Measurements from ENCODE around the gene KLHL40. TPM values are rescaled to one million over a fixed set of nuclear protein-coding genes. Genes with fewer than 3 reads are reported as not detected.

KLHL40 gene
- total and polyA plus RNA-seq, 2 experiments from 2014 or later = not detected

GRCh38 chr3:42660131-42660715 is 25.1 kb upstream of the KLHL40 start:
- Histone ChIP-seq H3K4me2 (no peak overlapping the region), H3K36me3 (replicated peaks; ENCODE audit: insufficient read depth, low read depth) (no peaks in the 10 kb centered on the region), H3K27ac (no peak overlapping the region), H4K20me1 (ENCODE audit: insufficient read depth, poor library complexity, severe bottlenecking) (no peaks in the 10 kb centered on the region), H3K4me1 (ENCODE audit: insufficient read depth) (peaks cover 2% of the 10 kb centered on the region), H3K9me3 (ENCODE audit: low read depth) (no peaks in the 10 kb centered on the region), H3K27me3 (no peaks in the 10 kb centered on the region), H3K9me2 (replicated peaks; ENCODE audit: insufficient read depth) (no peaks in the 10 kb centered on the region), H3K4me3 (no peak overlapping the region), H2AFZ (no peak overlapping the region), H3K79me2 (no peaks in the 10 kb centered on the region)
- 73% methylated on average over 6 of the region's 6 CpGs for WGBS (ENCODE audit: low lambda C conversion rate, missing lambda C conversion rate)
- TF ChIP-seq EZH2phosphoT487 (IDR thresholded peaks at IDR 0.05; ENCODE audit: low read depth, severe bottlenecking, unreplicated experiment) (no peak), EZH2 (IDR thresholded peaks at IDR 0.05; ENCODE audit: borderline replicate concordance) (no peak), CTCF (IDR thresholded peaks at IDR 0.05; ENCODE audit: poor library complexity) (no peak)
- no peak for DNase-seq (ENCODE audit: low spot score)

- no peak overlapping the region for H3K4me2 ChIP-seq
- H3K27me3 ChIP-seq = no peaks in the 10 kb centered on the region
- no peak for DNase-seq (ENCODE audit: low spot score)
- H3K79me2 ChIP-seq = no peaks in the 10 kb centered on the region
- H2AFZ ChIP-seq = no peak overlapping the region
- TF ChIP-seq CTCF (IDR thresholded peaks at IDR 0.05; ENCODE audit: poor library complexity) = no peak
- TF ChIP-seq EZH2phosphoT487 (IDR thresholded peaks at IDR 0.05; ENCODE audit: low read depth, severe bottlenecking, unreplicated experiment) = no peak
- no peak for TF ChIP-seq EZH2 (IDR thresholded peaks at IDR 0.05; ENCODE audit: borderline replicate concordance)
- H3K9me3 ChIP-seq (ENCODE audit: low read depth) = no peaks in the 10 kb centered on the region
- WGBS (ENCODE audit: low lambda C conversion rate, missing lambda C conversion rate) = 72% methylated on average over 4 of the region's 4 CpGs
- no peaks in the 10 kb centered on the region for H3K36me3 ChIP-seq (replicated peaks; ENCODE audit: insufficient read depth, low read depth)
- H3K4me3 ChIP-seq = no peak overlapping the region
- no peaks in the 10 kb centered on the region for H3K4me1 ChIP-seq (ENCODE audit: insufficient read depth)
- no peaks in the 10 kb centered on the region for H4K20me1 ChIP-seq (ENCODE audit: insufficient read depth, poor library complexity, severe bottlenecking)
- H3K27ac ChIP-seq = no peak overlapping the region
- no peaks in the 10 kb centered on the region for H3K9me2 ChIP-seq (replicated peaks; ENCODE audit: insufficient read depth)
These were observed 24.4 kb upstream of the KLHL40 start for GRCh38 chr3:42660898-42661297.

GRCh38 chr3:42661593-42662022 is 23.7 kb upstream of the KLHL40 start:
- Histone ChIP-seq H3K4me1 (ENCODE audit: insufficient read depth) (no peaks in the 10 kb centered on the region), H3K79me2 (no peaks in the 10 kb centered on the region), H3K27me3 (no peaks in the 10 kb centered on the region), H3K27ac (no peak overlapping the region), H4K20me1 (ENCODE audit: insufficient read depth, poor library complexity, severe bottlenecking) (no peaks in the 10 kb centered on the region), H3K4me3 (no peak overlapping the region), H3K9me3 (ENCODE audit: low read depth) (no peaks in the 10 kb centered on the region), H3K9me2 (replicated peaks; ENCODE audit: insufficient read depth) (no peaks in the 10 kb centered on the region), H3K36me3 (replicated peaks; ENCODE audit: insufficient read depth, low read depth) (no peaks in the 10 kb centered on the region), H3K4me2 (no peak overlapping the region), H2AFZ (no peak overlapping the region)
- 94% methylated on average over 5 of the region's 5 CpGs for WGBS (ENCODE audit: low lambda C conversion rate, missing lambda C conversion rate)
- TF ChIP-seq EZH2 (IDR thresholded peaks at IDR 0.05; ENCODE audit: borderline replicate concordance) = no peak
- TF ChIP-seq EZH2phosphoT487 (IDR thresholded peaks at IDR 0.05; ENCODE audit: low read depth, severe bottlenecking, unreplicated experiment) = no peak
- no peak for TF ChIP-seq CTCF (IDR thresholded peaks at IDR 0.05; ENCODE audit: poor library complexity)
- DNase-seq (ENCODE audit: low spot score) = no peak
